GM21737 (cell line): ENCODE measurements around the gene LEO1.

Source experiments
- ATAC-seq: cut with Tn5 transposase; IDR thresholded peaks from one replicate; pipeline ENCODE4 v1.9.1; 2021; ENCODE audit warnings: mild to moderate bottlenecking, moderate library complexity; ENCODE audit not compliant: unreplicated experiment

Gene LEO1

GRCh38 chr15:51971375-51972133 is at the start of gene LEO1:
Gene LEO1, minus strand, starts transcription at chr15:51971778. Its CDS starts 33 bp downstream, at chr15:51971745.
- ATAC-seq: peak; percentile 93

- no peak for ATAC-seq
These were observed 49.6 kb upstream of the LEO1 start for GRCh38 chr15:52021128-52021671.

- no peak for ATAC-seq
These were observed 48.9 kb upstream of the LEO1 start for GRCh38 chr15:52020221-52021085.

GRCh38 chr15:52019394-52020220 is 48.0 kb upstream of the LEO1 start:
- peak; percentile 53 for ATAC-seq

GRCh38 chr15:52018693-52019393 is 47.3 kb upstream of the LEO1 start, which contains the start of gene MAPK6:
Gene MAPK6, plus strand, starts transcription at chr15:52019219. Its CDS starts 27,242 bp downstream, at chr15:52046461.
- peak; percentile 71 for ATAC-seq

GRCh38 chr15:52018244-52018643 is 46.7 kb upstream of the LEO1 start:
- no peak for ATAC-seq

- ATAC-seq: no peak
These were observed 44.7 kb upstream of the LEO1 start for GRCh38 chr15:52016316-52016715.

GRCh38 chr15:52014616-52015015 is 43.0 kb upstream of the LEO1 start:
- no peak for ATAC-seq

- ATAC-seq: no peak
These were observed 41.7 kb upstream of the LEO1 start for GRCh38 chr15:52013151-52013791.

GRCh38 chr15:52012210-52012609 is 40.6 kb upstream of the LEO1 start:
- ATAC-seq: no peak

- no peak for ATAC-seq
These were observed 40.1 kb upstream of the LEO1 start for GRCh38 chr15:52011711-52012144.

- no peak for ATAC-seq
These were observed 39.3 kb upstream of the LEO1 start for GRCh38 chr15:52010633-52011595.

GRCh38 chr15:52008698-52009434 is 37.3 kb upstream of the LEO1 start:
- ATAC-seq: no peak

- no peak for ATAC-seq
These were observed 36.8 kb upstream of the LEO1 start for GRCh38 chr15:52008359-52008697.

GRCh38 chr15:52006702-52007340 is 35.2 kb upstream of the LEO1 start:
- peak; percentile 26 for ATAC-seq

GRCh38 chr15:52005748-52006701 is 34.4 kb upstream of the LEO1 start:
- peak; percentile 62 for ATAC-seq
